H9 (cell line): Measurements from ENCODE around the gene LKAAEAR1. TPM values are rescaled to one million over a fixed set of nuclear protein-coding genes. Genes with fewer than 3 reads are reported as not detected.

Source experiments
- DNase-seq: peaks from one replicate; pipeline ENCODE4 v3.0.0-alpha.2; 2017
- H2AFZ ChIP-seq: one replicate; pipeline ENCODE4 v1.6.1; 2013; ENCODE audit warnings: mild to moderate bottlenecking, low read length, control low read depth, moderate library complexity
- H2AK5ac ChIP-seq: 2 replicates; pipeline ENCODE4 v1.6.1; 2013; ENCODE audit warnings: low read length, control low read depth, mixed read lengths; ENCODE audit not compliant: insufficient read length
- H2BK120ac ChIP-seq: one replicate; pipeline ENCODE4 v1.6.1; 2013; ENCODE audit warnings: low read depth, mild to moderate bottlenecking, low read length, control low read depth, inconsistent platforms; ENCODE audit not compliant: poor library complexity, severe bottlenecking
- H2BK12ac ChIP-seq: 2 replicates; pipeline ENCODE4 v1.6.1; 2013; ENCODE audit warnings: low read length, control low read depth, mixed read lengths, low read depth; ENCODE audit not compliant: insufficient read length
- H2BK15ac ChIP-seq: 2 replicates; pipeline ENCODE4 v1.6.1; 2013; ENCODE audit warnings: low read depth, low read length, control low read depth
- H2BK20ac ChIP-seq: one replicate; pipeline ENCODE4 v1.6.1; 2013; ENCODE audit warnings: low read depth, mild to moderate bottlenecking, low read length, control low read depth, inconsistent platforms; ENCODE audit not compliant: poor library complexity, severe bottlenecking
- H2BK5ac ChIP-seq: 2 replicates; pipeline ENCODE4 v1.6.1; 2013; ENCODE audit warnings: low read length, control low read depth, mixed read lengths; ENCODE audit not compliant: insufficient read length
- H3K14ac ChIP-seq: 2 replicates; pipeline ENCODE4 v1.6.1; 2013; ENCODE audit warnings: low read length, control low read depth; ENCODE audit not compliant: insufficient read depth
- H3K18ac ChIP-seq: 2 replicates; pipeline ENCODE4 v1.6.1; 2013; ENCODE audit warnings: low read depth, mild to moderate bottlenecking, mixed read lengths, low read length, control low read depth; ENCODE audit not compliant: insufficient read length
- H3K23ac ChIP-seq: 2 replicates; pipeline ENCODE4 v1.6.1; 2013; ENCODE audit warnings: low read length, control low read depth, mixed read lengths, low read depth; ENCODE audit not compliant: insufficient read length
- H3K23me2 ChIP-seq: 2 replicates; pipeline ENCODE4 v1.6.1; 2013; ENCODE audit warnings: low read depth, mild to moderate bottlenecking, mixed read lengths, low read length, control low read depth; ENCODE audit not compliant: insufficient read length, poor library complexity, severe bottlenecking
- H3K27ac ChIP-seq: 2 replicates; pipeline ENCODE4 v1.5.1; 2013; ENCODE audit warnings: low read length, control low read depth, mixed read lengths, low read depth; ENCODE audit not compliant: insufficient read length
- H3K27me3 ChIP-seq: 2 replicates; pipeline ENCODE4 v1.6.1; 2013; ENCODE audit warnings: low read length, control low read depth, inconsistent platforms; ENCODE audit not compliant: insufficient read depth
- H3K4ac ChIP-seq: 2 replicates; pipeline ENCODE4 v1.6.1; 2013; ENCODE audit warnings: low read depth, mild to moderate bottlenecking, control low read depth, inconsistent platforms, low read length, moderate library complexity
- H3K4me1 ChIP-seq: 2 replicates; pipeline ENCODE4 v1.6.1; 2013; ENCODE audit warnings: low read length, control low read depth, inconsistent platforms; ENCODE audit not compliant: insufficient read depth
- H3K4me2 ChIP-seq: 2 replicates; pipeline ENCODE4 v1.6.1; 2013; ENCODE audit warnings: low read length, control low read depth, mixed read lengths; ENCODE audit not compliant: insufficient read length, insufficient read depth
- H3K56ac ChIP-seq: 2 replicates; pipeline ENCODE4 v1.6.1; 2013; ENCODE audit warnings: low read depth, mild to moderate bottlenecking, mixed read lengths, low read length, control low read depth; ENCODE audit not compliant: insufficient read length
- H3K79me1 ChIP-seq: 2 replicates; pipeline ENCODE4 v1.6.1; 2013; ENCODE audit warnings: low read depth, mild to moderate bottlenecking, moderate library complexity, low read length, control low read depth, inconsistent platforms; ENCODE audit not compliant: insufficient read depth, poor library complexity, severe bottlenecking
- H3K79me2 ChIP-seq: 2 replicates; pipeline ENCODE4 v1.6.1; 2013; ENCODE audit warnings: low read length, control low read depth, inconsistent platforms; ENCODE audit not compliant: insufficient read depth
- H3K9ac ChIP-seq: 2 replicates; pipeline ENCODE4 v1.6.1; 2013; ENCODE audit warnings: low read length, control low read depth, mixed read lengths; ENCODE audit not compliant: insufficient read length; ENCODE audit errors: extremely low read depth
- H3K9me3 ChIP-seq: one replicate; pipeline ENCODE4 v1.6.1; 2013; ENCODE audit warnings: low read depth, low read length, inconsistent platforms; ENCODE audit not compliant: control insufficient read depth
- H3T11ph ChIP-seq: one replicate; pipeline ENCODE4 v1.6.1; 2013; ENCODE audit warnings: mild to moderate bottlenecking, low read length, control low read depth, inconsistent platforms
- H4K20me1 ChIP-seq: one replicate; pipeline ENCODE4 v1.6.1; 2013; ENCODE audit not compliant: control insufficient read depth, insufficient read length, insufficient read depth
- H4K5ac ChIP-seq: 2 replicates; pipeline ENCODE4 v1.6.1; 2013; ENCODE audit warnings: low read depth, mild to moderate bottlenecking, mixed read lengths, low read length, control low read depth; ENCODE audit not compliant: insufficient read length
- H4K8ac ChIP-seq: replicated peaks from 2 replicates; pipeline ENCODE4 v1.6.1; 2013; ENCODE audit warnings: low read length, control low read depth, mixed read lengths, low read depth; ENCODE audit not compliant: insufficient read length
- H4K91ac ChIP-seq: 2 replicates; pipeline ENCODE4 v1.6.1; 2013; ENCODE audit warnings: low read depth, mild to moderate bottlenecking, moderate library complexity, mixed read lengths, low read length, control low read depth; ENCODE audit not compliant: insufficient read length
- H3K27ac Mint-ChIP-seq, 3 experiments: 2 replicates in 2 of 3; 3 replicates in 1 of 3; pipeline ENCODE4 v1.8.0; 2020 to 2021; ENCODE audit warnings: mixed read lengths in 3 of 3, mild to moderate bottlenecking in 1 of 3, moderate library complexity in 1 of 3
- H3K27me3 Mint-ChIP-seq: 2 replicates; pipeline ENCODE4 v1.8.0; 2021; ENCODE audit warnings: low read depth, mild to moderate bottlenecking, moderate library complexity, mixed read lengths
- H3K36me3 Mint-ChIP-seq, 3 experiments: 2 replicates in 2 of 3; 3 replicates in 1 of 3; pipeline ENCODE4 v1.8.0; 2020 to 2021; ENCODE audit warnings: low read depth in 3 of 3, mixed read lengths in 3 of 3; ENCODE audit not compliant: insufficient read depth in 1 of 3
- H3K4me1 Mint-ChIP-seq, 2 experiments: 2 replicates each; pipeline ENCODE4 v1.8.0; 2020; ENCODE audit warnings: mixed read lengths in 2 of 2
- H3K4me3 Mint-ChIP-seq, 2 experiments: 2 replicates in 1 of 2; 3 replicates in 1 of 2; pipeline ENCODE4 v1.8.0; 2020 to 2021; ENCODE audit warnings: mild to moderate bottlenecking in 2 of 2, mixed read lengths in 2 of 2, moderate library complexity in 1 of 2
- H3K9me3 Mint-ChIP-seq, 2 experiments: 2 replicates in 1 of 2; 3 replicates in 1 of 2; pipeline ENCODE4 v1.8.0; 2020; ENCODE audit warnings: mild to moderate bottlenecking in 2 of 2, mixed read lengths in 2 of 2, moderate library complexity in 1 of 2
- WGBS: extraction: QIAGEN DNeasy Blood & Tissue Kit; methylation state at CpG from one replicate; pipeline ENCODE4 v1.1.7; 2013; ENCODE audit warnings: missing lambda C conversion rate, low lambda C conversion rate, mixed read lengths; ENCODE audit not compliant: insufficient read length; ENCODE audit errors: extremely low coverage; 5-methylcytosine and 5-hydroxymethylcytosine counted together
- total RNA-seq: library from RNA; stranded (reverse); gene quantifications from 2 replicates; pipeline ENCODE4 v1.2.1, GENCODE V29; 2021
- TF ChIP-seq, protein P1 (sequence below): fragments of 200-600 bp; sonication (generic); conservative IDR thresholded peaks from 3 replicates; pipeline ENCODE4 v1.8.0; 2021; ENCODE audit warnings: antibody characterized with exemption, mild to moderate bottlenecking

LKAAEAR1 gene
- total RNA-seq, 1 experiment from 2014 or later = 0.39 TPM

DNA sequence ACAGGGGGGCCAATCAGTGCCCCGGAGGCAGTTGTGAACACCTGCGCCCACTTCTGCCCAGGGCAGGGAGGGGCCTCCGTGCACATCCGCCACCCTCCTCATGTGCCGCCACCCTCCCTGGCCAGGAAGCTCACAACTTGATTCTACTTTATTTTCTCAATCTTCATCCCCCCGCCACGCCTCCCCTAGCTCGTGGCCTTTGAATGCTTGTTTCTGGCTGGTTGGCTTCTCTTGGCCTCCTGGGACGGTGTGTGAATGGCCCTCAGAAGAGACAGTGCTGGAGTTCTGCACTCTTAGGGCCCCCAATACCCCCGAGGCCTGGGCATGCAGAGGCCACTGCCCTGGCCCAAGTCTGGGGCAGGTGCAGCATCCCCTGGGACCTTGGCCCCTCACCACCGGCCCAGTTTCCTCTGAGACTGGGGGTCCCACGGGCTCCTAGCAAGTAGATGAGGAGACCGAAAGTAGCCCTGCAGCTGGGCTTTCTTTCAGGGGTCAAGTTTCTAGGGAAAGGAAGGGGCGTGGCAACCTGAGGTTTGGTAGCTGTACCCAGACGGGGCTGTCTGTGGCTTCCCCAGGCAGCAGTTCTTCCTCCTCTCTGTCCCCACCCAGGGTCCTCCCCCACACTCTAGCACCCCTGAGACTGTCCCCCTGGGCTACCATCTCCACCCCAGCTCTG, 6.2 kb downstream of the LKAAEAR1 start:
- H3K14ac ChIP-seq = no peak overlapping the region
- TF ChIP-seq, protein P1, sequence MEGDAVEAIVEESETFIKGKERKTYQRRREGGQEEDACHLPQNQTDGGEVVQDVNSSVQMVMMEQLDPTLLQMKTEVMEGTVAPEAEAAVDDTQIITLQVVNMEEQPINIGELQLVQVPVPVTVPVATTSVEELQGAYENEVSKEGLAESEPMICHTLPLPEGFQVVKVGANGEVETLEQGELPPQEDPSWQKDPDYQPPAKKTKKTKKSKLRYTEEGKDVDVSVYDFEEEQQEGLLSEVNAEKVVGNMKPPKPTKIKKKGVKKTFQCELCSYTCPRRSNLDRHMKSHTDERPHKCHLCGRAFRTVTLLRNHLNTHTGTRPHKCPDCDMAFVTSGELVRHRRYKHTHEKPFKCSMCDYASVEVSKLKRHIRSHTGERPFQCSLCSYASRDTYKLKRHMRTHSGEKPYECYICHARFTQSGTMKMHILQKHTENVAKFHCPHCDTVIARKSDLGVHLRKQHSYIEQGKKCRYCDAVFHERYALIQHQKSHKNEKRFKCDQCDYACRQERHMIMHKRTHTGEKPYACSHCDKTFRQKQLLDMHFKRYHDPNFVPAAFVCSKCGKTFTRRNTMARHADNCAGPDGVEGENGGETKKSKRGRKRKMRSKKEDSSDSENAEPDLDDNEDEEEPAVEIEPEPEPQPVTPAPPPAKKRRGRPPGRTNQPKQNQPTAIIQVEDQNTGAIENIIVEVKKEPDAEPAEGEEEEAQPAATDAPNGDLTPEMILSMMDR = no peak
- DNase-seq = no peak
- no peak overlapping the region for H3K23ac ChIP-seq
- H3T11ph ChIP-seq = no peak overlapping the region
- Mint-ChIP-seq H3K4me3 (peak overlapping the region in 1 of 2 experiments; percentile 40; a peak in 2 of 5 replicates), H3K36me3 (no peaks in the 10 kb centered on the region; a peak in 1 of 7 replicates), H3K9me3 (no peaks in the 10 kb centered on the region), H3K4me1 (peaks cover 27 to 34% of the 10 kb centered on the region in 2 experiments), H3K27ac (peak overlapping the region in 1 of 3 experiments; percentile 53; a peak in 1 of 7 replicates), H3K27me3 (peaks cover 29% of the 10 kb centered on the region)
- H3K9me3 ChIP-seq = no peaks in the 10 kb centered on the region
- no peak overlapping the region for H2BK20ac ChIP-seq
- no peak overlapping the region for H3K18ac ChIP-seq
- H3K9ac ChIP-seq = no peak overlapping the region
- H3K4me1 ChIP-seq = no peaks in the 10 kb centered on the region; the same call in 1 of the 2 replicates
- no peak overlapping the region for H4K5ac ChIP-seq
- no peak overlapping the region for H2BK120ac ChIP-seq
- H3K4me2 ChIP-seq = no peak overlapping the region
- H2BK12ac ChIP-seq = no peak overlapping the region
- H3K27me3 ChIP-seq = peaks cover under 1% of the 10 kb centered on the region; the same call in 1 of the 2 replicates
- no peak overlapping the region for H2AFZ ChIP-seq
- H4K91ac ChIP-seq = no peak overlapping the region
- no peak overlapping the region for H3K27ac ChIP-seq
- no peak overlapping the region for H4K8ac ChIP-seq
- no peaks in the 10 kb centered on the region for H3K79me2 ChIP-seq
- H3K4ac ChIP-seq = no peak overlapping the region
- H3K79me1 ChIP-seq = no peaks in the 10 kb centered on the region
- no peak overlapping the region for H2BK15ac ChIP-seq
- no peak overlapping the region for H3K56ac ChIP-seq
- H3K23me2 ChIP-seq = peaks cover 12% of the 10 kb centered on the region
- no peak overlapping the region for H2BK5ac ChIP-seq
- H4K20me1 ChIP-seq = no peaks in the 10 kb centered on the region
- no peak overlapping the region for H2AK5ac ChIP-seq
- whole genome bisulfite sequencing = no CpG with 5 or more reads among the region's 15 CpGs
